Measurements from ENCODE around the gene SUB1.
"Not testable (repeated sequence)": the region's sequence is repeated elsewhere in the genome, so short reads cannot be mapped to it uniquely, and the experiment has no call there.

The SUB1 gene

DNA sequence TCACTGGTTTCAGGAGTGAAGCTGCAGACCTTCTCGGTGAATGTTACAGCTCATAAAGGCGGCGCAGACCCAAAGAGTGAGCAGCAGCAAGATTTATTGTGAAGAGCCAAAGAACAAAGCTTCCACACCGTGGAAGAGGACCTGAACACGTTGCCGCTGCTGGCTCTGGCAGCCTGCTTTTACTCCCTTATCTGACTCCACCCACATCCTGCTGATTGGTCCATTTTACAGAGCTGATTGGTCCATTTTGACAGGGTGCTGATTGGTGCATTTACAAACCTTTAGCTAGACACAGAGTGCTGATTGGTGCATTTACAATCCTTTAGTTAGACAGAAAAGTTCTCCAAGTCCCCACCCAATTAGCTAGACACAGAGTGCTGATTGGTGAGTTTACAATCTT is 32.9 kb upstream of the SUB1 start:
- not testable (repeated sequence) for H3K4me1 ChIP-seq (ENCODE audit: control insufficient read depth, insufficient read depth, low read length); H3K27me3 ChIP-seq (ENCODE audit: control insufficient read depth, insufficient read depth, low read length); H3K4me3 ChIP-seq (ENCODE audit: low read length); H3K9ac ChIP-seq (ENCODE audit: low read length); H3K27ac ChIP-seq (ENCODE audit: low read depth, low read length); H3K36me3 ChIP-seq (ENCODE audit: control insufficient read depth, insufficient read depth, low read length)

DNA sequence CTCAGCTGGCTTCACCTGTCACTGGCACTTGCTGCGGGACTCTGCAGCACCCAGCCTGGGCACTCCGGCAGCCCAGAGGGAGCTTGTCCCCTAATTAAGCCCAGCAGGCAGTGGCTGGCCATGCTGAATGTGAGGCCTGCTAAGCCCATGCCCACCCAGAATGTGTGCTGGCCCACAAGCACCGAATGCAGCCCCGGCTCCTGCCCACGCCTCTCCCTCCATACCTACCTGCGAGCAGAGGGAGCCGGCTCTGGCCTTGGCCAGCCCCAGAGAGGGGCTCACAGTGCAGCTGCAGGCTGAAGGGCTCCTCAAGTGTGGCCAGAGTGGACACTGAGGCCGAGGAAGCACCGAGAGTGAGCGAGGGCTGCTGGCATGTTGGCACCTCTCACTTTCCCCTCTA is 32.4 kb upstream of the SUB1 start:
- no peak overlapping the region for H3K4me3 ChIP-seq (ENCODE audit: low read length)
- H3K27me3 ChIP-seq (ENCODE audit: control insufficient read depth, insufficient read depth, low read length) = no peaks in the 10 kb centered on the region
- no peaks in the 10 kb centered on the region for H3K36me3 ChIP-seq (ENCODE audit: control insufficient read depth, insufficient read depth, low read length)
- H3K9ac ChIP-seq (ENCODE audit: low read length) = no peak overlapping the region
- H3K4me1 ChIP-seq (ENCODE audit: control insufficient read depth, insufficient read depth, low read length) = no peaks in the 10 kb centered on the region
- H3K27ac ChIP-seq (ENCODE audit: low read depth, low read length) = no peak overlapping the region

DNA sequence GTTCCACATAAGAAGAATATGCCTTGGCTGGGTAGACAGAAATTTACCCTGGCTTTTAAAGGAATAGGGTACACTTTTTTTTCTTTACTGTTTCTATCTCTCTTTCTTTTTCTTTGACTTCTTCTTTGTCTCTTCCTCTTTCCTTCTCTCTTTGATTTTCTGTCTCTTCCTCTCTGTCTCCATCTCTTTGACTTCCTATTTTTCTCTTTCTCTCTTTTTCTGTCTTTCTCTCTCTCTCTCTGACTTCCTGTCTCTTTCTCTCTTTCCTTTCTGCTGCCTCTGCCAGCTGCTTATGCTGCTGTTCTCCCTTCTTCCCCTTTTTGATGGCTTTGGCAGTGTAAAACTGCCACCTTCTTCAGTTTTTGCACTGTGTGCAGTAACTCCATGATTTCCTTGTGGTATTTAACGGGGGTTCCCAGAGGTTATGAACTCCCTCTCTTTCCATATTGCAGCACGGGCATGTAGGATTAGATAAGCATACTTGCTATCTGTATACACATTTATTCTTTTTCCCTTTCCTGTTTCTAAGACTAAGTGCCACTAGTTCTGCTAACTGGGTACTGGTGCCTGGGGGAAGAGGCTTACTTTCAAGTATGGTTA is 31.1 kb upstream of the SUB1 start:
- H3K27me3 ChIP-seq (ENCODE audit: control insufficient read depth, insufficient read depth, low read length); H3K27ac ChIP-seq (ENCODE audit: low read depth, low read length); H3K9ac ChIP-seq (ENCODE audit: low read length); H3K36me3 ChIP-seq (ENCODE audit: control insufficient read depth, insufficient read depth, low read length); H3K4me3 ChIP-seq (ENCODE audit: low read length); H3K4me1 ChIP-seq (ENCODE audit: control insufficient read depth, insufficient read depth, low read length): not testable (repeated sequence)

DNA sequence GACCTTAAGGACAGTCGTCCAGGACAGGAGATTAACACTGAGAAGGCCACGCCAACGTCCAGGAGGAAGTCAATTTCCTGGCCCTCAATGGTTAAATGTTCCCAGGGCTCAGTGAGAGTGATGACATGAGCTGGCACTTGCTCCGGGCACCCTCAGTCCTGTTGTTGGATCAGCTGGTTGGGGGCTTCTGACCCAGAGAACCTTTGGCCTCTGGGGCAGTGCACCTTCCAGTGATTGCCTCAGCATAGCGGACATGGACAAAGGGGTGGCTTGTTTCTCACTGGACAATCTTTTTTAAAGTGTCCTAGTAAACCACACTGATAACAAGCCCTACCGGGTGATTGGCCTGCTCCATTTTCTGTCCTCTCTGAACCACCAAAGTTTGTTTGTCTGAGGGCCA is 28.8 kb upstream of the SUB1 start:
- not testable (repeated sequence) for H3K4me3 ChIP-seq (ENCODE audit: low read length); H3K36me3 ChIP-seq (ENCODE audit: control insufficient read depth, insufficient read depth, low read length); H3K27ac ChIP-seq (ENCODE audit: low read depth, low read length); H3K27me3 ChIP-seq (ENCODE audit: control insufficient read depth, insufficient read depth, low read length); H3K9ac ChIP-seq (ENCODE audit: low read length); H3K4me1 ChIP-seq (ENCODE audit: control insufficient read depth, insufficient read depth, low read length)

DNA sequence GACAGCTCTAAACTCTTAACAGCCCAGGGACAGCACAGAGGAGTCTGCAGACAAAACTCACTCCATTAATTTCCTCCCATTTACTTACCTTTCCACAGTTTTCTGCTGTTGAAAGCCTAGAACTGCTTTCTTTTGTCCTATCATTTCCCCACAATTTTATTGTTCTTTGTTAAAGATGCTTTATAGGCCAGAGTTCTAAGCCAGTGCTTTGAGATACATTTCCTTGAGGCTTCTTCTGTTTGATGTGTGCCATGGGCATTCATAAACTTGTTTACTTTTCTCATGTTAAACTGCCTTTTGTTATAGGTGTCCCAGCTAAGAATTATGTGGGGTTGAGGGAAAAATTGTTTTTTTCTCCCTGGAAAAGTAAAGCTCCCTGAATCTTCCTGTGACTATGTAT is 25.9 kb upstream of the SUB1 start:
- Histone ChIP-seq H3K36me3 (ENCODE audit: control insufficient read depth, insufficient read depth, low read length) (no peaks in the 10 kb centered on the region), H3K27me3 (ENCODE audit: control insufficient read depth, insufficient read depth, low read length) (no peaks in the 10 kb centered on the region), H3K9ac (ENCODE audit: low read length) (no peak overlapping the region), H3K4me3 (ENCODE audit: low read length) (no peak overlapping the region), H3K27ac (ENCODE audit: low read depth, low read length) (no peak overlapping the region), H3K4me1 (ENCODE audit: control insufficient read depth, insufficient read depth, low read length) (no peaks in the 10 kb centered on the region)

DNA sequence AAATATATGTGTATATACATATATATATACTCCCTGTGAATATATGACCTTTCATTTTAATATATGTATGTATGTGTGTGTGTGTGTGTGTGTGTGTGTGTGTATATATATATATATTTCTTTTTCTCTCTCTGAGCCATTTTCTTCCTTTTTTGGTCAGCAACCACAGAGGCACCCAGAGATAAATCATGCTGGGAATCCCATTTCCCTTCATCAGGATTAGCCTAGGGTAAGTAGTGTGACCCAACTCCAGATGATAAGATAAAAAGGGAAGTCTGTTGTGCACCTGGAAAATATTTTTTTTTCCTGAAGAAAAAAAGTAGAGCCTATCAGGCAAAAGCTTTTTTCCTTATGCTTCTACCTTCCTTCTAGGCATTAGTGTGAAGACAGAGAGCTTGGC is 25.4 kb upstream of the SUB1 start:
- Histone ChIP-seq H3K27ac (ENCODE audit: low read depth, low read length) (no peak overlapping the region), H3K9ac (ENCODE audit: low read length) (no peak overlapping the region), H3K36me3 (ENCODE audit: control insufficient read depth, insufficient read depth, low read length) (no peaks in the 10 kb centered on the region), H3K4me1 (ENCODE audit: control insufficient read depth, insufficient read depth, low read length) (no peaks in the 10 kb centered on the region), H3K4me3 (ENCODE audit: low read length) (no peak overlapping the region), H3K27me3 (ENCODE audit: control insufficient read depth, insufficient read depth, low read length) (no peaks in the 10 kb centered on the region)

DNA sequence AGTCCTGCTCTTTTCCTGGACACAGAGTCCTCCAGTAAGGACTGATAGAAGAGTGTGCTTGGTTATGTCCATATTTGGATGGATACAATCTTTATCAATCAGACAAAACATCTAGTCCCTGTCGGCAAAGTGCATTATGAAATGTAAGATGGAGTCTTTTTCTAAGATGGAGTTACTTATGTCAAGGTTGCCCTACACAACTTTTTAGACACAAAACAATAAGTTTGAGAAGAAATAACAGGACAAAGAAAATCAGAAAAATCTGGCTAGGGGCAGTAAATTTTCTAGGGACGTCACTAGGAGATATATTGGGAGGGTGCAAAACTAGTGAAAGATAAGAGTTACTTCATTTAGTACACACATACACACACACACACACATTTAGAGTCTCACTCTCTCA is 23.3 kb upstream of the SUB1 start:
- H3K36me3 ChIP-seq (ENCODE audit: control insufficient read depth, insufficient read depth, low read length) = no peaks in the 10 kb centered on the region
- H3K27me3 ChIP-seq (ENCODE audit: control insufficient read depth, insufficient read depth, low read length) = no peaks in the 10 kb centered on the region
- no peak overlapping the region for H3K27ac ChIP-seq (ENCODE audit: low read depth, low read length)
- H3K9ac ChIP-seq (ENCODE audit: low read length) = no peak overlapping the region
- H3K4me3 ChIP-seq (ENCODE audit: low read length) = no peak overlapping the region
- H3K4me1 ChIP-seq (ENCODE audit: control insufficient read depth, insufficient read depth, low read length) = no peaks in the 10 kb centered on the region

DNA sequence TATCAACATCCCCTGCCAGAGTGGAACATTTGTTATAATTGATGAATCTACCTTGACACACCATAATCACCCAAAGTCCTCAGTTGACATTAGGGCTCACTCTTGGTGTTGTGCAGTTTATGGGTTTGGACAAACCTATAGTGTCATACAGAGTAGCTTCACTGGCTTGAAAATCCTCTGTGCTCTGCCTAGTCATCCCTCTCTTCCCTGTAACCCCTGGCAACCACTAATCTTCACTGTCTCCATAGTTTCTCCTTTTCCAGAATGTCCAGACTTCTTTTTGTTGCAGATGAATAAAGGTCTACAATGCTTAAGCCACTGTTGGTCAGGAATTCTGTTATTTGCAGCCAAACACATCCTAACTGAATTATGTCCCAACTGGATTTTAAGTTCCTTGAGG is 22.5 kb upstream of the SUB1 start:
- Histone ChIP-seq H3K27ac (ENCODE audit: low read depth, low read length) (no peak overlapping the region), H3K4me1 (ENCODE audit: control insufficient read depth, insufficient read depth, low read length) (no peaks in the 10 kb centered on the region), H3K4me3 (ENCODE audit: low read length) (no peak overlapping the region), H3K36me3 (ENCODE audit: control insufficient read depth, insufficient read depth, low read length) (no peaks in the 10 kb centered on the region), H3K27me3 (ENCODE audit: control insufficient read depth, insufficient read depth, low read length) (no peaks in the 10 kb centered on the region), H3K9ac (ENCODE audit: low read length) (no peak overlapping the region)

DNA sequence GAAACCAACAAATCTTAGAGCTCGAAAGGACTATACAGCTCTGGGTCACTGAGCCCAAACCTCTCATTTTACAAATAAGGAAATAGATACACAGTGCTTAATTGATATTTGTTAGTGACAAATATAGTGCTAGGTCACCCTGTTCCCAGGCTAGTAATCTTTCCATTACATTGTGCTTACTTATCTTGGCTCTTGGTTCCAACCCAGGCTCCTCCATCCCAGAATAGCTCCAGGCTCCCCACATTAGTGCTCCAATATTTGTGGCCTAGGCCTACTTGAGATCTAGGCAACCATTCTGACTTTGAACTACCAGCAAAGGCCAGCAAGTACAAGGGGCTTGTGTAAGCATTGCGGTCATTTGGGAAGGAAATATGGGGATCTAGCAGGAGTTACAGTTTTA is 21.7 kb upstream of the SUB1 start:
- H3K36me3 ChIP-seq (ENCODE audit: control insufficient read depth, insufficient read depth, low read length) = no peaks in the 10 kb centered on the region
- no peaks in the 10 kb centered on the region for H3K4me1 ChIP-seq (ENCODE audit: control insufficient read depth, insufficient read depth, low read length)
- no peak overlapping the region for H3K9ac ChIP-seq (ENCODE audit: low read length)
- H3K27me3 ChIP-seq (ENCODE audit: control insufficient read depth, insufficient read depth, low read length) = no peaks in the 10 kb centered on the region
- no peak overlapping the region for H3K27ac ChIP-seq (ENCODE audit: low read depth, low read length)
- H3K4me3 ChIP-seq (ENCODE audit: low read length) = no peak overlapping the region

DNA sequence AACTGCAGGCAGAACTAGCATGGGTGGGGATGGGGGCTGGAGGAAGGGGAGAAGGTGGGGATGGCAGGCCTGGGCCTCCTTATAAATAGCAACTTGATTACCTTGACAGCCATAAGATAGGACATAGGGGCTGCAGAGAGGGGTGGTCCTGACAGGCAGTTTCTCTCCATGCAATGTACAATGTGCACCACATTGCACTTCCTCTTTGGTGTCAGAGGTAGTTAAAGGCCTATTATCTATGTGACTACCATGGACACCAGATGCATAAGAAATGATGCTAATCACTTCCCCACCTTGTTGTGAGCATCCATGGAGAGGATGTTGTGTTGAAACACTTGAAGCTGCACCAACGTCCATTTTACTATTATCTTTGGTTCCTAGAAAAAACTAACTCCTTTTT is 20.2 kb upstream of the SUB1 start:
- Histone ChIP-seq H3K4me1 (ENCODE audit: control insufficient read depth, insufficient read depth, low read length) (no peaks in the 10 kb centered on the region), H3K4me3 (ENCODE audit: low read length) (no peak overlapping the region), H3K9ac (ENCODE audit: low read length) (no peak overlapping the region), H3K27ac (ENCODE audit: low read depth, low read length) (no peak overlapping the region), H3K27me3 (ENCODE audit: control insufficient read depth, insufficient read depth, low read length) (no peaks in the 10 kb centered on the region), H3K36me3 (ENCODE audit: control insufficient read depth, insufficient read depth, low read length) (no peaks in the 10 kb centered on the region)

DNA sequence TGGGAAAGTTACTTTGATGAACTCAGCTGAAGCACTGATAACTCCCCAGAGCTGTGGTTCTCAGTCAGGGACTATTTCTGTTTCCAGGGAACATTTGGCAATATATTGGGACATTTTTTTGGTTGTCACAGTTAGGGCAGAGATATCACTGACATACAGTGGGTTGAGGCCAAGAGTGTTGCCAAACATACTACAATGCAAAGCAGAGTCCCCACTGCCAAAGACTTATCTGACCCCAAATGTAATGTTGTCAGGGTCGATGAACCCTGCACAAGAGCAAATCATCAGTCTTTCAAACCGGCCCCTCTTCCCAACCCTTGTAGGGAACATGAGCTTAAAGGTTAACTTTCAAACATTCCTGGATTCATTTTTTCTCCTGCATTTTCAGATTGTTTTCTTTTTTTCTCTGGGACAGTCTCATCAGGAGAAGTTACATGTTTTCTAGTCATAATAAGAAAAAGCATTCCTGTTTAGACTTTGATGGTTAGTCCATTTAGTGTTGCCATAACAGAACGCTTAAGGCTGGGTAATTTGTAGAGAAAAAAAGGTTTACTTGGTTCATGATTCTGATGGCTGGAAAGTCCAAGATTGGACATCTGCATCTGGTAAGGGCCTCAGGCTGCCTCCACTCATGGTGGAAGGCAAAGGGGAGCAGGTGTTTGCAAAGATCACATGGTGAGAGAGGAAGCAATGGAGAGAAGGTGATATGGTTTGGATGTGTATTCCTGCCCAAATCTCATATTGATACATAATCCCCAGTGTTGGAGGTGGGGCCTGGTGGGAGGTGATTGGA is 18.8 kb upstream of the SUB1 start:
- Histone ChIP-seq H3K4me3 (ENCODE audit: low read length) (no peak overlapping the region), H3K36me3 (ENCODE audit: control insufficient read depth, insufficient read depth, low read length) (no peaks in the 10 kb centered on the region), H3K27me3 (ENCODE audit: control insufficient read depth, insufficient read depth, low read length) (no peaks in the 10 kb centered on the region), H3K27ac (ENCODE audit: low read depth, low read length) (no peak overlapping the region), H3K4me1 (ENCODE audit: control insufficient read depth, insufficient read depth, low read length) (no peaks in the 10 kb centered on the region), H3K9ac (ENCODE audit: low read length) (no peak overlapping the region)

DNA sequence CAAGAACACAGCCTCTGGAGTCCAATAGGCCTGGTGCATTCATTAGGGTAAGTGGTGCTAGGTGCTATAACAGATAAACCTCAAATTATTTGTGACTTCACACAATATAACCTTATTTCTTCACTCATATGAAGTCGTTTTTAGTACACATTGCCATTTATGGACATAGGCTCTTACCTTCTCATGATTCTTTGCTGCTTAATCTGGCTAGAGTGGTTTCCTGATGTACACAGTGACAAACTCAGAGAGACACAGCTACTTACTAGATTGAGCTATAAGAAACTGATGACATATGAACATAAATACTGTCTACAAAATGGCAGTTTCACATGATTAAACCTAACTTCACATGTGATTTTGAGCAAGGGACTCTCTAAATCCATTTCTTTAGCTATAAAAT is 14.2 kb upstream of the SUB1 start:
- Histone ChIP-seq H3K9ac (ENCODE audit: low read length) (no peak overlapping the region), H3K36me3 (ENCODE audit: control insufficient read depth, insufficient read depth, low read length) (no peaks in the 10 kb centered on the region), H3K4me1 (ENCODE audit: control insufficient read depth, insufficient read depth, low read length) (no peaks in the 10 kb centered on the region), H3K27ac (ENCODE audit: low read depth, low read length) (no peak overlapping the region), H3K4me3 (ENCODE audit: low read length) (no peak overlapping the region), H3K27me3 (ENCODE audit: control insufficient read depth, insufficient read depth, low read length) (no peaks in the 10 kb centered on the region)

DNA sequence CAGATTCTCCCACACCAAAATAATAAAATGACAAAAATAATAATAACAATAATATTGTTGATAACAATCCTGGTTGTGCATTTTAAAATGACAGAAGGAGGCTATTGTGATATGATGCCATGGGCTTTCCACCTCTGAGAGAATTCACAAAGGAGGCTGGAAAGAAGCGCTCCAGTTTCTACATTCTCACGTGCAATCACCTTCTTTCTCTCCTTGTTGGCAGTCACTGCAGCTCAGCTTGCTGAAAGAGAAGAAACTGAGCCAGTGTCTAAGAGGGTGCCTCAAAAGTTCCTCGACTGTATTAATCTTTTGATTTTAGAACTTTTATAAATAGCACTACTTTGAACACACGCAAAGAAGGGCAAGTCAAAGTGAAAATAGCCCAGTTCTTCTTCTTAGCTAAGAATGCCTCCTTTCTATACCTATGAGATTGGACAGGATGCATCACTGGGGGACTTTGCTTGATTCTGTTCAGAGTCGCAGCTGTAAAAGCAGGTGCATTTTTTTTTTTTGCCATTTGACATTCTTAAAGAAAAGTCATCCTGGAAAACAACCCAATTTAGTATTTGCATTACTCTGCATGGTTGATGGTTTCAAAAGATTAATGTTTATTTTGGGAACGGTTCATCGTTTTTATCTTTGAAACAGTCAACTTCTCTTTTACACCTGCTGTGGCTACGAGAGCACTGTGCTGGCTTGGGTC is 12.4 kb upstream of the SUB1 start:
- no peak overlapping the region for H3K27ac ChIP-seq (ENCODE audit: low read depth, low read length)

More for the DNA sequence above, 12.4 kb upstream of the SUB1 start:
- H3K27me3 ChIP-seq (ENCODE audit: control insufficient read depth, insufficient read depth, low read length) = no peaks in the 10 kb centered on the region
- no peak overlapping the region for H3K4me3 ChIP-seq (ENCODE audit: low read length)
- H3K4me1 ChIP-seq (ENCODE audit: control insufficient read depth, insufficient read depth, low read length) = no peaks in the 10 kb centered on the region
- H3K9ac ChIP-seq (ENCODE audit: low read length) = no peak overlapping the region
- H3K36me3 ChIP-seq (ENCODE audit: control insufficient read depth, insufficient read depth, low read length) = no peaks in the 10 kb centered on the region

All from rectal smooth muscle tissue (tissue), 1 donor.